B cell (primary cell): Measurements from ENCODE around the gene PUS3. TPM values are rescaled to one million over a fixed set of nuclear protein-coding genes. Genes with fewer than 3 reads are reported as not detected.

Experiments used
- ATAC-seq: fragments of 200-7000 bp; cut with Tn5 transposase; one replicate; pipeline ENCODE4 v1.10.0; 2021; ENCODE audit warnings: low read depth, mild to moderate bottlenecking, moderate number of reproducible peaks, moderate library complexity
- CTCF ChIA-PET: fragments of 350-600 bp; sonication (Branson Sonifier 250); formaldehyde crosslinking; loops from one replicate; lab custom pipeline; 2021; ENCODE audit warnings: antibody characterized with exemption, inconsistent platforms; lab: Charles Lee
- POLR2A ChIA-PET: fragments of 350-600 bp; sonication (Branson Sonifier 250); formaldehyde crosslinking; loops from one replicate; lab custom pipeline; 2021; ENCODE audit warnings: antibody characterized with exemption; lab: Charles Lee
- DNase-seq: peaks from one replicate; pipeline ENCODE4 v3.0.0; 2013
- H2AFZ ChIP-seq: 2 replicates; pipeline ENCODE4 v1.6.1; 2012; ENCODE audit warnings: mild to moderate bottlenecking, low read depth, low read length; ENCODE audit not compliant: insufficient read depth, poor library complexity, severe bottlenecking
- H3K27ac ChIP-seq, 2 donors: 1 replicate in 1 of 2; 2 replicates in 1 of 2; pipeline ENCODE4 v1.5.1; 2012 to 2013; ENCODE audit warnings: low read length in 2 of 2, mild to moderate bottlenecking in 2 of 2, moderate library complexity in 1 of 2
- H3K27me3 ChIP-seq, 4 experiments: fragments of 200-600 bp in 1 of 4; sonication (generic) in 1 of 4; replicated peaks in 1 of 4; 1 replicate in 2 of 4; 2 replicates in 2 of 4; pipeline versions ENCODE4 v1.6.1 to v1.7.0; 2013 to 2016; ENCODE audit warnings: low read length in 3 of 4, mild to moderate bottlenecking in 2 of 4, mixed read lengths in 1 of 4, moderate library complexity in 1 of 4; ENCODE audit not compliant: insufficient read depth in 4 of 4, control insufficient read depth in 3 of 4; ENCODE audit errors: control extremely low read depth in 1 of 4
- H3K36me3 ChIP-seq, 2 experiments: replicated peaks in 1 of 2; 1 replicate in 1 of 2; 2 replicates in 1 of 2; pipeline versions ENCODE4 v1.6.1 to v1.7.1; 2013; ENCODE audit warnings: low read length in 1 of 2; ENCODE audit not compliant: insufficient read depth in 2 of 2, control insufficient read depth in 1 of 2; ENCODE audit errors: control extremely low read depth in 1 of 2, extremely low read depth in 1 of 2
- H3K4me1 ChIP-seq, 2 donors: fragments of 200-600 bp in 1 of 2; sonication (generic) in 1 of 2; 1 replicate in 1 of 2; 2 replicates in 1 of 2; pipeline versions ENCODE4 v1.5.1 to v1.6.1; 2013 to 2017; ENCODE audit warnings: low read length in 2 of 2; ENCODE audit not compliant: control insufficient read depth in 2 of 2, insufficient read depth in 2 of 2
- H3K4me2 ChIP-seq: replicated peaks from 2 replicates; pipeline ENCODE3; 2012; ENCODE audit warnings: mild to moderate bottlenecking, low read depth, low read length; ENCODE audit not compliant: poor library complexity, severe bottlenecking
- H3K4me3 ChIP-seq, 5 experiments: fragments of 200-600 bp in 1 of 5; sonication (generic) in 1 of 5; 1 replicate in 3 of 5; 2 replicates in 2 of 5; pipeline versions ENCODE4 v1.5.1 to v1.7.0; 2011 to 2016; ENCODE audit warnings: low read length in 4 of 5, mild to moderate bottlenecking in 4 of 5, low read depth in 2 of 5, control low read depth in 1 of 5, moderate library complexity in 1 of 5; ENCODE audit not compliant: insufficient read depth in 1 of 5; ENCODE audit errors: control extremely low read depth in 1 of 5, extremely low read depth in 1 of 5
- H3K79me2 ChIP-seq: fragments of 200-600 bp; sonication (generic); one replicate; pipeline ENCODE4 v1.6.0; 2016; ENCODE audit warnings: low read length; ENCODE audit not compliant: control insufficient read depth, insufficient read depth
- H3K9ac ChIP-seq: fragments of 200-600 bp; sonication (generic); 2 replicates; pipeline ENCODE4 v1.6.1; 2017; ENCODE audit warnings: mild to moderate bottlenecking, low read length, moderate library complexity
- H3K9me3 ChIP-seq, 3 donors: one replicate each; pipeline versions ENCODE4 v1.6.1 to v1.7.1; 2013; ENCODE audit warnings: low read length in 2 of 3; ENCODE audit not compliant: control insufficient read depth in 2 of 3, insufficient read depth in 1 of 3; ENCODE audit errors: control extremely low read depth in 1 of 3
- H4K20me1 ChIP-seq: 2 replicates; pipeline ENCODE4 v1.6.0; 2012; ENCODE audit warnings: mild to moderate bottlenecking, low read length; ENCODE audit not compliant: insufficient read depth, control insufficient read depth, poor library complexity, severe bottlenecking
- H3K27ac Mint-ChIP-seq: one replicate; pipeline ENCODE4 v1.8.0; 2021; ENCODE audit warnings: mixed read lengths
- H3K27me3 Mint-ChIP-seq: one replicate; pipeline ENCODE4 v1.8.0; 2021; ENCODE audit warnings: mixed read lengths
- H3K4me1 Mint-ChIP-seq: one replicate; pipeline ENCODE4 v1.8.0; 2021; ENCODE audit warnings: mixed read lengths
- H3K4me3 Mint-ChIP-seq: one replicate; pipeline ENCODE4 v1.8.0; 2021; ENCODE audit warnings: mixed read lengths
- H3K9me3 Mint-ChIP-seq: one replicate; pipeline ENCODE4 v1.8.0; 2022; ENCODE audit warnings: mixed read lengths; ENCODE audit not compliant: insufficient read depth
- CTCF ChIP-seq: fragments of 200-600 bp; IDR thresholded peaks from one replicate; pipeline ENCODE4 v1.8.0; 2022; ENCODE audit warnings: antibody characterized with exemption, mild to moderate bottlenecking
- EZH2 ChIP-seq: IDR thresholded peaks from 2 replicates; pipeline ENCODE4 v1.6.1; 2012; ENCODE audit warnings: borderline replicate concordance, low read depth, mild to moderate bottlenecking, moderate library complexity, low read length; ENCODE audit not compliant: insufficient read depth, poor library complexity, severe bottlenecking
- WGBS: methylation state at CpG from one replicate; pipeline ENCODE4 v1.1.5; 2013; ENCODE audit warnings: missing lambda C conversion rate; ENCODE audit not compliant: insufficient coverage; 5-methylcytosine and 5-hydroxymethylcytosine counted together
- intact Hi-C: fragments of 100-400 bp; cut with micrococcal nuclease; formaldehyde crosslinking; loops from one replicate; pipeline ENCODE4 v1.10.0; 2022
- polyA plus RNA-seq: library from polyadenylated mRNA; depleted of rRNA; stranded (reverse); fragments of >200 nt; gene quantifications from 2 replicates; pipeline ENCODE4 v1.2.3, GENCODE V29; 2012
- total RNA-seq, 2 donors: library from RNA; stranded (reverse); fragments of 120-200 nt in 1 of 2; gene quantifications; 1 replicate in 1 of 2; 2 replicates in 1 of 2; pipeline versions ENCODE4 v1.2.3 to v1.2.4, GENCODE V29; 2013 to 2022

PUS3 gene
- total and polyA plus RNA-seq, 2 donors (not counting 1 experiment from before 2014, with no cell fraction given), result 2.7 to 8.1 TPM

DNA sequence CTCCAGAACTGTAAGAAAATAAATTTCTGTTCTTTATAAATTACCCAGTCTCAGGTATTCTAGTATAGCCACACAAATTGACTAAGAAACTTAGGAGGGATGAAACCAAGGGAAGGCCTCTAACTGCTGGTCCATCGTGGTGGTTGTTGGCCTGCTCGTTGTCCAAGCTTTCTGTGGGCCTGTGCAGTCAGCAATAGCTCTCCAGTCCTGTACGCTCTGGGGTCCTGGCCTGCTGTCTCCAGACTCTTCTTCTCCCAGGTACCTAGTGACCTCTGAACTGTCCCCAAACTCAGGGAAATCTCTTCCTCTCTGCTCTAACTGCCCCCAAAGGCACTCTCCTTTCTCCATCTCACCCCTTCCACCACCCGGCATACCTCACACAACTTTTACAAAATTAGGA lies 37.1 kb upstream of the PUS3 start:
- Mint-ChIP-seq H3K9me3 (no peaks in the 10 kb centered on the region), H3K4me1 (no peaks in the 10 kb centered on the region), H3K4me3 (no peak overlapping the region), H3K27me3 (peaks cover 4% of the 10 kb centered on the region), H3K27ac (no peak overlapping the region)
- no peaks in the 10 kb centered on the region for H4K20me1 ChIP-seq
- intact Hi-C loops, result no loop called here
- H3K9me3 ChIP-seq, result no peaks in the 10 kb centered on the region
- no peak for ATAC-seq
- no peaks in the 10 kb centered on the region for H3K4me1 ChIP-seq
- H3K27me3 ChIP-seq, result peaks cover 0 to 4% (median 0%) of the 10 kb centered on the region in 4 experiments
- no peak overlapping the region for H3K27ac ChIP-seq
- H3K79me2 ChIP-seq, result no peaks in the 10 kb centered on the region
- no peak for TF ChIP-seq CTCF
- TF ChIP-seq EZH2, result no peak
- ChIA-PET POLR2A (no interaction called here), CTCF (interaction anchor here (0.7 to 1.4 kb wide), 3 partner anchors 9 to 29 kb away, joined by 3 to 4 read pairs (median 4); no protein-coding TSS in a partner anchor)
- no peak overlapping the region for H3K4me3 ChIP-seq
- 100% methylated on average over 3 of the region's 4 CpGs for WGBS
- H3K4me2 ChIP-seq, result no peak overlapping the region
- H3K9ac ChIP-seq, result no peak overlapping the region
- DNase-seq, result no peak
- H3K36me3 ChIP-seq, result no peaks in the 10 kb centered on the region
- no peak overlapping the region for H2AFZ ChIP-seq

DNA sequence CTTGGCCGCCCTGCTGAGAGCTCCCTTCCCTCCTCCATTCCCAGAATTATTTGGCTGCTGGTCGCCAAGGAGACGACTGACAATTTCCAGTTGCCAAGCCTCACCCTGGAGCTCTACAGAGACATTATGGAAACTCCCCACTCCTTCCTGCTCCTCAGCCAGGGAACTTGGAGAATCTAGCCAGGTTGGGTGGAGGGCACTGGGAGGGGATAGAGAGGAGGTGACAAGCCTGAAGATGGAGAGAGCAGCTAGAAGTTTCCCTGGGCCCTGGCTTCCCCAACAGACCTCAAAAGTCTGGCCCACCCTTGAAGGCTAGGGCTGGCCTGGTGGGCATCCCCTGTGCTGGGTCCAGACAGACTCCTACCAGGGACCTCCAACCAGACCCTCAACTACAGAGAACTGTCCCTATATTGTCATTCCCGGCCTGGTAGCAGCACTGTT lies 36.1 kb upstream of the PUS3 start:
- ChIA-PET CTCF (no interaction called here), POLR2A (no interaction called here)
- H3K27ac ChIP-seq, result no peak overlapping the region
- no peaks in the 10 kb centered on the region for H3K36me3 ChIP-seq
- DNase-seq (no peak), ATAC-seq (no peak)
- no peak for TF ChIP-seq CTCF
- TF ChIP-seq EZH2, result no peak
- H2AFZ ChIP-seq, result no peak overlapping the region
- H4K20me1 ChIP-seq, result no peaks in the 10 kb centered on the region
- no peak overlapping the region for H3K4me3 Mint-ChIP-seq
- no peak overlapping the region for H3K4me3 ChIP-seq
- peaks cover 0 to 4% (median 0%) of the 10 kb centered on the region in 4 experiments for H3K27me3 ChIP-seq
- no peaks in the 10 kb centered on the region for H3K4me1 Mint-ChIP-seq
- no peaks in the 10 kb centered on the region for H3K79me2 ChIP-seq
- no peak overlapping the region for H3K9ac ChIP-seq
- H3K27me3 Mint-ChIP-seq, result peaks cover under 1% of the 10 kb centered on the region
- H3K4me1 ChIP-seq, result no peaks in the 10 kb centered on the region
- no peak overlapping the region for H3K27ac Mint-ChIP-seq
- H3K9me3 Mint-ChIP-seq, result no peaks in the 10 kb centered on the region
- H3K4me2 ChIP-seq, result no peak overlapping the region
- H3K9me3 ChIP-seq, result no peaks in the 10 kb centered on the region
- intact Hi-C loops, result no loop called here
- 80% methylated on average over 1 of the region's 4 CpGs for WGBS
